Neural cell (in vitro differentiated cells): ENCODE results near the gene MYLK3. TPM values are rescaled to one million over a fixed set of nuclear protein-coding genes. Genes with fewer than 3 reads are reported as not detected.

ENCODE experiments used
- H2AFZ ChIP-seq: fragments of 200-600, 300-800 bp; sonication (generic), shearing (Covaris generic); 2 replicates; pipeline ENCODE4 v1.6.0; 2014; ENCODE audit warnings: low read depth, mild to moderate bottlenecking, antibody characterized with exemption, low read length, moderate library complexity
- H3F3A ChIP-seq: fragments of 200-600 bp; shearing (Covaris generic); 2 replicates; pipeline ENCODE4 v1.6.1; 2016; ENCODE audit warnings: mild to moderate bottlenecking, moderate library complexity, mixed read lengths, antibody characterized with exemption, low read length; ENCODE audit not compliant: insufficient read depth, poor library complexity, severe bottlenecking
- H3K27ac ChIP-seq: fragments of 200-600, 300-800 bp; sonication (generic), shearing (Covaris generic); 2 replicates; pipeline ENCODE4 v1.5.1; 2014; ENCODE audit warnings: mild to moderate bottlenecking, low read length, moderate library complexity
- H3K27me3 ChIP-seq: fragments of 300-800, 200-600 bp; sonication (generic), shearing (Covaris generic); 2 replicates; pipeline ENCODE4 v1.6.0; 2014; ENCODE audit warnings: mild to moderate bottlenecking, low read depth, low read length, moderate library complexity; ENCODE audit not compliant: insufficient read depth
- H3K36me3 ChIP-seq: fragments of 300-800, 200-600 bp; sonication (generic), shearing (Covaris generic); 2 replicates; pipeline ENCODE4 v1.5.1; 2014; ENCODE audit warnings: mild to moderate bottlenecking, antibody characterized with exemption, low read length, moderate library complexity; ENCODE audit not compliant: insufficient read depth
- H3K4me2 ChIP-seq: fragments of 300-800, 200-600 bp; sonication (generic), shearing (Covaris generic); 2 replicates; pipeline ENCODE4 v1.6.0; 2014; ENCODE audit warnings: mild to moderate bottlenecking, low read length
- H3K4me3 ChIP-seq: fragments of 300-800, 200-600 bp; sonication (generic), shearing (Covaris generic); 2 replicates; pipeline ENCODE4 v1.5.1; 2014; ENCODE audit warnings: mild to moderate bottlenecking, low read length, moderate library complexity
- H3K79me2 ChIP-seq: fragments of 200-600 bp; shearing (Covaris generic); replicated peaks from 2 replicates; pipeline ENCODE4 v1.6.0; 2014; ENCODE audit warnings: mild to moderate bottlenecking, low read length, moderate library complexity; ENCODE audit not compliant: insufficient read depth
- H3K9ac ChIP-seq: fragments of 300-800, 200-600 bp; sonication (generic), shearing (Covaris generic); 2 replicates; pipeline ENCODE4 v1.6.1; 2016; ENCODE audit warnings: mild to moderate bottlenecking, low read length, mixed read lengths
- H3K9me2 ChIP-seq: fragments of 200-600 bp; shearing (Covaris generic); 2 replicates; pipeline ENCODE4 v1.6.1; 2016; ENCODE audit warnings: mild to moderate bottlenecking, low read length, mixed read lengths; ENCODE audit not compliant: insufficient read depth
- H3K9me3 ChIP-seq: fragments of 200-600, 300-800 bp; sonication (generic), shearing (Covaris generic); 2 replicates; pipeline ENCODE4 v1.6.1; 2016; ENCODE audit warnings: mild to moderate bottlenecking, mixed run types, low read length, moderate library complexity, mixed read lengths
- H4K20me1 ChIP-seq: fragments of 200-600 bp; shearing (Covaris generic); 2 replicates; pipeline ENCODE4 v1.6.1; 2016; ENCODE audit warnings: mild to moderate bottlenecking, mixed run types; ENCODE audit not compliant: insufficient read depth
- EP300 ChIP-seq: fragments of 450-650 bp; conservative IDR thresholded peaks from 2 replicates; pipeline ENCODE4 v1.6.1; 2014; ENCODE audit warnings: antibody characterized with exemption, mild to moderate bottlenecking, moderate library complexity; ENCODE audit not compliant: poor library complexity, severe bottlenecking
- EZH2 ChIP-seq: fragments of 200-600, 300-800 bp; shearing (Covaris generic), sonication (generic); IDR thresholded peaks from 2 replicates; pipeline ENCODE4 v1.6.1; 2014; ENCODE audit warnings: antibody characterized with exemption, low read length, borderline replicate concordance, mild to moderate bottlenecking; ENCODE audit not compliant: insufficient read depth, poor library complexity, severe bottlenecking
- MXI1 ChIP-seq: fragments of 450-650 bp; conservative IDR thresholded peaks from 2 replicates; pipeline ENCODE4 v1.6.1; 2014; ENCODE audit warnings: antibody characterized with exemption, mild to moderate bottlenecking; ENCODE audit not compliant: poor library complexity, severe bottlenecking
- POLR2AphosphoS5 ChIP-seq: IDR thresholded peaks from 2 replicates; pipeline ENCODE4 v1.6.1; 2012
- RAD21 ChIP-seq: fragments of 450-650 bp; conservative IDR thresholded peaks from 2 replicates; pipeline ENCODE4 v1.6.1; 2014; ENCODE audit warnings: antibody characterized with exemption, mild to moderate bottlenecking, moderate library complexity
- SMC3 ChIP-seq: fragments of 450-650 bp; conservative IDR thresholded peaks from 2 replicates; pipeline ENCODE4 v1.6.1; 2014; ENCODE audit warnings: antibody characterized with exemption, mild to moderate bottlenecking, moderate library complexity; ENCODE audit not compliant: poor library complexity
- TAF1 ChIP-seq: IDR thresholded peaks from 2 replicates; pipeline ENCODE4 v1.6.1; 2012; ENCODE audit warnings: low read depth
- polyA plus RNA-seq: library from polyadenylated mRNA; depleted of rRNA; stranded (reverse); fragments of >200 nt; gene quantifications from 2 replicates; pipeline ENCODE4 v1.2.3, GENCODE V29; 2014
- TF ChIP-seq, protein P1 (sequence below): IDR thresholded peaks from 2 replicates; pipeline ENCODE4 v1.6.1; 2012; ENCODE audit warnings: borderline replicate concordance
- TF ChIP-seq, protein P2 (sequence below): fragments of 450-650 bp; IDR thresholded peaks from 2 replicates; pipeline ENCODE4 v1.5.1; 2014; ENCODE audit warnings: antibody characterized with exemption, mild to moderate bottlenecking, moderate library complexity; ENCODE audit not compliant: poor library complexity, severe bottlenecking

MYLK3 gene
- polyA plus RNA-seq, 1 donor from 2014 or later, result 0.07 TPM

DNA sequence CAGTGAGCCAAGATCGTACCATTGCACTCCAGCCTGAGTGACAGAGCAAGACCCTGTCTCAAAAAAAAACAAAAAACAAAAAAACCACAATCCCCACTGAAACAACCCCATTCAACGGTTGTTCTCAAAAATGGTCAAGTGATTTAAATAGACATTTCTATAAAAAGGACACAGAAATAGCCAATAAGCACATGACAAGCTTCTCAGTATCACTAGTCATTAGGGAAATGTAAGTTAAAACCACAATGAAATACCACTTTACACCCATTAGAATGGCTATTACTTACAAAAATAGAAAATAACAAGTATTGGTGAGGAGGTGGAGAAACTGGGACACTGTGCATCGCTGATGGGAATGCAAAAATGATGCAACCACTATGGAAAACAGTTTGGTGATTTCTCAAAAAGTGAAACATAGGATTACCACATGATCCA, 26.6 kb upstream of the MYLK3 start:
- Histone ChIP-seq H3K36me3 (no peaks in the 10 kb centered on the region), H3K9me3 (no peaks in the 10 kb centered on the region), H3K4me3 (no peak overlapping the region), H3K4me2 (no peak overlapping the region), H4K20me1 (no peaks in the 10 kb centered on the region), H3K9ac (no peak overlapping the region), H3K79me2 (no peaks in the 10 kb centered on the region), H3F3A (no peaks in the 10 kb centered on the region), H3K9me2 (no peaks in the 10 kb centered on the region), H3K27ac (no peak overlapping the region), H3K27me3 (no peaks in the 10 kb centered on the region), H2AFZ (no peak overlapping the region)
- TF ChIP-seq, protein P1, sequence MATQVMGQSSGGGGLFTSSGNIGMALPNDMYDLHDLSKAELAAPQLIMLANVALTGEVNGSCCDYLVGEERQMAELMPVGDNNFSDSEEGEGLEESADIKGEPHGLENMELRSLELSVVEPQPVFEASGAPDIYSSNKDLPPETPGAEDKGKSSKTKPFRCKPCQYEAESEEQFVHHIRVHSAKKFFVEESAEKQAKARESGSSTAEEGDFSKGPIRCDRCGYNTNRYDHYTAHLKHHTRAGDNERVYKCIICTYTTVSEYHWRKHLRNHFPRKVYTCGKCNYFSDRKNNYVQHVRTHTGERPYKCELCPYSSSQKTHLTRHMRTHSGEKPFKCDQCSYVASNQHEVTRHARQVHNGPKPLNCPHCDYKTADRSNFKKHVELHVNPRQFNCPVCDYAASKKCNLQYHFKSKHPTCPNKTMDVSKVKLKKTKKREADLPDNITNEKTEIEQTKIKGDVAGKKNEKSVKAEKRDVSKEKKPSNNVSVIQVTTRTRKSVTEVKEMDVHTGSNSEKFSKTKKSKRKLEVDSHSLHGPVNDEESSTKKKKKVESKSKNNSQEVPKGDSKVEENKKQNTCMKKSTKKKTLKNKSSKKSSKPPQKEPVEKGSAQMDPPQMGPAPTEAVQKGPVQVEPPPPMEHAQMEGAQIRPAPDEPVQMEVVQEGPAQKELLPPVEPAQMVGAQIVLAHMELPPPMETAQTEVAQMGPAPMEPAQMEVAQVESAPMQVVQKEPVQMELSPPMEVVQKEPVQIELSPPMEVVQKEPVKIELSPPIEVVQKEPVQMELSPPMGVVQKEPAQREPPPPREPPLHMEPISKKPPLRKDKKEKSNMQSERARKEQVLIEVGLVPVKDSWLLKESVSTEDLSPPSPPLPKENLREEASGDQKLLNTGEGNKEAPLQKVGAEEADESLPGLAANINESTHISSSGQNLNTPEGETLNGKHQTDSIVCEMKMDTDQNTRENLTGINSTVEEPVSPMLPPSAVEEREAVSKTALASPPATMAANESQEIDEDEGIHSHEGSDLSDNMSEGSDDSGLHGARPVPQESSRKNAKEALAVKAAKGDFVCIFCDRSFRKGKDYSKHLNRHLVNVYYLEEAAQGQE, result no peak
- TF ChIP-seq TAF1 (no peak), MXI1 (no peak), RAD21 (no peak), SMC3 (no peak), EZH2 (no peak), POLR2AphosphoS5 (no peak), EP300 (no peak)
- TF ChIP-seq, protein P2, sequence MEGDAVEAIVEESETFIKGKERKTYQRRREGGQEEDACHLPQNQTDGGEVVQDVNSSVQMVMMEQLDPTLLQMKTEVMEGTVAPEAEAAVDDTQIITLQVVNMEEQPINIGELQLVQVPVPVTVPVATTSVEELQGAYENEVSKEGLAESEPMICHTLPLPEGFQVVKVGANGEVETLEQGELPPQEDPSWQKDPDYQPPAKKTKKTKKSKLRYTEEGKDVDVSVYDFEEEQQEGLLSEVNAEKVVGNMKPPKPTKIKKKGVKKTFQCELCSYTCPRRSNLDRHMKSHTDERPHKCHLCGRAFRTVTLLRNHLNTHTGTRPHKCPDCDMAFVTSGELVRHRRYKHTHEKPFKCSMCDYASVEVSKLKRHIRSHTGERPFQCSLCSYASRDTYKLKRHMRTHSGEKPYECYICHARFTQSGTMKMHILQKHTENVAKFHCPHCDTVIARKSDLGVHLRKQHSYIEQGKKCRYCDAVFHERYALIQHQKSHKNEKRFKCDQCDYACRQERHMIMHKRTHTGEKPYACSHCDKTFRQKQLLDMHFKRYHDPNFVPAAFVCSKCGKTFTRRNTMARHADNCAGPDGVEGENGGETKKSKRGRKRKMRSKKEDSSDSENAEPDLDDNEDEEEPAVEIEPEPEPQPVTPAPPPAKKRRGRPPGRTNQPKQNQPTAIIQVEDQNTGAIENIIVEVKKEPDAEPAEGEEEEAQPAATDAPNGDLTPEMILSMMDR, result no peak

DNA sequence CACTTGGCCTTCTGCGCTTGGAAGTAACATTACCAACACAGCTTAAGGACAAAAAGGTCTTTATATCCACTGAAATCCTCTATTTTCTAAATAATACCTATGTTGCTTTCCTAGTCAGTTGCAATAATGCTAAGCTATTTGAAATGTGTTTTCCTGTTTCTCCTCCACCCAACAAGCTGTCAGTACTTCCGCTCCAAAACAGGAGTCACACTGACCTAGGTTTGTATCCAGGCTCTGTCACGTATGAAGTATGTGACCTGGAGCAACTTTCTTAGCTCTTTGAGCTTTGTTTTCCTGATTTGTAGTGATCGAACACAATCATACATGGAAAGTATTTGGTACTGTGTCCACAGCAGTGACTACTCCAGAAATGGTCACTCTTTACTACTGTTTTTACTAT, 24.3 kb upstream of the MYLK3 start:
- Histone ChIP-seq H3K4me3 (no peak overlapping the region), H3K27ac (no peak overlapping the region), H3F3A (no peaks in the 10 kb centered on the region), H3K36me3 (no peaks in the 10 kb centered on the region), H3K9ac (no peak overlapping the region), H3K4me2 (no peak overlapping the region), H3K79me2 (no peaks in the 10 kb centered on the region), H3K9me3 (no peaks in the 10 kb centered on the region), H2AFZ (no peak overlapping the region), H4K20me1 (no peaks in the 10 kb centered on the region), H3K27me3 (no peaks in the 10 kb centered on the region), H3K9me2 (no peaks in the 10 kb centered on the region)
- TF ChIP-seq, protein P2, result no peak
